GM06990 (cell line): Measurements from ENCODE around the gene ATG16L2.

Source experiments
- DNase-seq: peaks from one replicate; pipeline ENCODE4 v3.0.0-alpha.2; 2011; ENCODE audit not compliant: insufficient read length; ENCODE audit errors: extremely low read depth
- H3K27me3 ChIP-seq: replicated peaks from 2 replicates; pipeline ENCODE4 v1.6.0; 2011; ENCODE audit warnings: low read length; ENCODE audit not compliant: control insufficient read depth, insufficient read depth
- H3K36me3 ChIP-seq: 2 replicates; pipeline ENCODE4 v1.5.1; 2011; ENCODE audit warnings: low read length; ENCODE audit not compliant: control insufficient read depth, insufficient read depth
- H3K4me3 ChIP-seq: replicated peaks from 2 replicates; pipeline ENCODE4 v1.5.1; 2011; ENCODE audit warnings: low read depth, mild to moderate bottlenecking, control low read depth, low read length
- TF ChIP-seq, protein P1 (sequence below): IDR thresholded peaks from 2 replicates; pipeline ENCODE4 v1.5.1; 2011; ENCODE audit warnings: low read length, control low read depth, mild to moderate bottlenecking, inconsistent platforms; ENCODE audit not compliant: insufficient read depth, poor library complexity, severe bottlenecking

The ATG16L2 gene

DNA sequence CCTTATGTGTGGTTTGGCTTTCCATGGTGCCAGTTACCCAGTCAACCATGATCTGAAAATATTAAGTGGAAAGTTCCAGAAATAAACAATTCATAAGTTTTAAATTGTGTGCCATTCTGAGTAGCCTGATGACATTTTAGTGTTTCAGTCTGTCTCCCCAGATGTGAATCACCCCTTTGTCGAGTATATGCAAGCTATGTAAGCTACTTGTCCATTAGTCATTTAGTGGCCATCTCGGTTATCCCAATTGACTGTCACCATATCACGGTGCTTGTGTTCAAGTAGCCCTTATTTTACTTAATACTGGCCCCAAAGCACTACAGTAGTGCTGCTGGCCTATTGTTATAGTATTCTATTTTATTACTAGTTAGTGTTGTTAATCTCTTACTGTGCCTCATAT lies 44.9 kb downstream of the ATG16L2 start:
- Histone ChIP-seq H3K4me3 (no peak overlapping the region), H3K36me3 (peaks cover 3% of the 10 kb centered on the region), H3K27me3 (no peaks in the 10 kb centered on the region)
- TF ChIP-seq, protein P1, sequence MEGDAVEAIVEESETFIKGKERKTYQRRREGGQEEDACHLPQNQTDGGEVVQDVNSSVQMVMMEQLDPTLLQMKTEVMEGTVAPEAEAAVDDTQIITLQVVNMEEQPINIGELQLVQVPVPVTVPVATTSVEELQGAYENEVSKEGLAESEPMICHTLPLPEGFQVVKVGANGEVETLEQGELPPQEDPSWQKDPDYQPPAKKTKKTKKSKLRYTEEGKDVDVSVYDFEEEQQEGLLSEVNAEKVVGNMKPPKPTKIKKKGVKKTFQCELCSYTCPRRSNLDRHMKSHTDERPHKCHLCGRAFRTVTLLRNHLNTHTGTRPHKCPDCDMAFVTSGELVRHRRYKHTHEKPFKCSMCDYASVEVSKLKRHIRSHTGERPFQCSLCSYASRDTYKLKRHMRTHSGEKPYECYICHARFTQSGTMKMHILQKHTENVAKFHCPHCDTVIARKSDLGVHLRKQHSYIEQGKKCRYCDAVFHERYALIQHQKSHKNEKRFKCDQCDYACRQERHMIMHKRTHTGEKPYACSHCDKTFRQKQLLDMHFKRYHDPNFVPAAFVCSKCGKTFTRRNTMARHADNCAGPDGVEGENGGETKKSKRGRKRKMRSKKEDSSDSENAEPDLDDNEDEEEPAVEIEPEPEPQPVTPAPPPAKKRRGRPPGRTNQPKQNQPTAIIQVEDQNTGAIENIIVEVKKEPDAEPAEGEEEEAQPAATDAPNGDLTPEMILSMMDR = no peak
- DNase-seq = no peak

DNA sequence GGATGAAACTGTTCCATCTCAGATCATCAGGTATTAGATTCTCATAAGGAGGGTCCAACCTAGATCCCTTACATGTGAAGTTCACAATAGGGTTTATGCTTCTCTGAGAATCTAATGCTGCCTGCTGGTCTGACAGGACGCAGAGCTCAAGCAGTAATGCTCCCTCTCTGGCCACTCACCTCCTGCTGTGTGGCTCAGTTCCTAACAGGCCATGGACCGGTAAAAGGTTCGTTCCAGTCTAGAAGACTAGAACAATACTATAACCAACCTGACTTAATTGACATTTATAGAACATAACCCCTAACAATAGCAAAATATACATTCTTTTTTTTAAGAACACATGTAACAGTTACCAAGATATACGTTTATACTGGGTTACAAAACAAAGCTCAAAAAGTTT lies 45.8 kb downstream of the ATG16L2 start:
- no peak for DNase-seq
- Histone ChIP-seq H3K27me3 (no peaks in the 10 kb centered on the region), H3K4me3 (no peak overlapping the region), H3K36me3 (peaks cover 4% of the 10 kb centered on the region)
- TF ChIP-seq, protein P1 = no peak

DNA sequence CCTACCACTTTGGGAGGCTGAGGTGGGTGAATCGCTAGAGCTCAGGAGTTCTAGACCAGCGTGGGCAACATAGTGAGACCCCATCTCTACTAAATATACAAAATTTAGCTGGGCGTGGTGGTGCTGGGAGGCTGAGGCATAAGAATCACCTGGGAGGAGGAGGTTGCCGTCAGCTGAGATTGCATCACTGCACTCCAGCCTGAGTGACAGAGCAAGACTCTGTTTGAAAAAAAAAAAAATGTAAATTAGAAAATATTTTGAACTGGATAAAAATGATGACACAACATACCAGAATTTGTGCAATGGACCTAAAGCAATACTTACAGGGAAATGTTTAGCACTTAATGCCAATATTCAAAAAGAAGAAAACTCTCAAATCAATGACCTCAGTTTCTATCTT lies 46.4 kb downstream of the ATG16L2 start:
- TF ChIP-seq, protein P1 = no peak
- DNase-seq = no peak
- Histone ChIP-seq H3K36me3 (peaks cover 4% of the 10 kb centered on the region), H3K27me3 (no peaks in the 10 kb centered on the region), H3K4me3 (no peak overlapping the region)

DNA sequence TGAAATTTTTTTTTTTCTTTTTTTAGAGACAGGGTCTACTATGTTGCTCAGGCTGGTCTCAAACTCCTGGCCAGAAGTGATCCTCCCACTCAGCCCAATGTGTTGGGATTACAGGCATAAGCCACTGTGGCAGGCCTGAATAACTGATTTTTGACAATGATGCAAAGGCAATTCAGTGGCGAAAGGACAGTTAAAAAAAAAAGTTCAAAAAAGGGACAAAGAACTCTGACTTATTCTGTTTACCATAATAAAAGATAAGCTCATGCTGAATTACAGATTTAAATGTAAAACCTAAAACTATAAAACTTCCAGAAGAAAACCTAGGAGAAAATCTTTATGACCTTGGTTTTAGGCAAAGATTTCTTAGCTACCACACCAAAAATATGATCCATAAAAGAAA lies 48.9 kb downstream of the ATG16L2 start:
- TF ChIP-seq, protein P1 = no peak
- no peak overlapping the region for H3K4me3 ChIP-seq
- no peaks in the 10 kb centered on the region for H3K27me3 ChIP-seq
- H3K36me3 ChIP-seq = peaks cover 5% of the 10 kb centered on the region
- DNase-seq = no peak

DNA sequence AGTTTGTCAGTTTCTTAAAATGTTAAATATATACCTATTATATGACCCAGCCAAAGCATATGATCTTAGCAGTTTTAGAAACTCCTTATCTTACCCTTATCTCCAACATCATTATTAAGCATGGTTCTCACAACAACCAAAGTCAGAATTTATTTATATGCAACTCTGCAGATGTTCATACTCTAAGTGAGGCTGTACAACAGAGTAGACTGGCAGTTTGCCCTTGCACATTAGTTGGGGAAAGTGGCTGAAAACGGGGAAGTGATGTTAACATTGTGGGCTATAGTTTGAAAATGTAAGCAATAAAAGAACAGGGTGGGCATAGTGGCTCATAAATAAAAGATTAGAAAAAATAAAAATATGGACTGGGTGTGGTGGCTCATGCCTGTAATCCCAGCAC lies 49.7 kb downstream of the ATG16L2 start:
- H3K36me3 ChIP-seq = peaks cover 4% of the 10 kb centered on the region
- no peaks in the 10 kb centered on the region for H3K27me3 ChIP-seq
- no peak overlapping the region for H3K4me3 ChIP-seq
- no peak for DNase-seq
- TF ChIP-seq, protein P1 = no peak
